HL-60/S4 treated with phorbol 12-myristate 13-acetate at 8.2 ng/mL for 4 days and 3 days (cell line): ENCODE measurements around the gene LEAP2.

Experiments used
- in situ Hi-C: fragments of 300-500 bp; cut with MboI; formaldehyde crosslinking; loops from 2 replicates; pipeline ENCODE4 v1.15.0; 2022; ENCODE audit warnings: low sequenced_read_pairs

Gene LEAP2

GRCh38 chr5:132872788-132873118 is 715 bp upstream of the LEAP2 start:
- in situ Hi-C loops, result no loop called here

- in situ Hi-C loops, result no loop called here
These were observed 433 bp downstream of the LEAP2 start for GRCh38 chr5:132873930-132874271.

GRCh38 chr5:132876020-132876759 is 2.7 kb downstream of the LEAP2 start:
- in situ Hi-C loops, result no loop called here

- in situ Hi-C loops, result no loop called here
These were observed 4.0 kb downstream of the LEAP2 start for GRCh38 chr5:132877466-132877865.

GRCh38 chr5:132877938-132878337 is 4.5 kb downstream of the LEAP2 start:
- in situ Hi-C loops, result no loop called here

- in situ Hi-C loops, result no loop called here
These were observed 9.9 kb downstream of the LEAP2 start for GRCh38 chr5:132883261-132883834.

GRCh38 chr5:132884548-132884947 is 11.1 kb downstream of the LEAP2 start:
- in situ Hi-C loops, result no loop called here

- in situ Hi-C loops, result no loop called here
These were observed 12.8 kb downstream of the LEAP2 start for GRCh38 chr5:132886064-132886823.

- in situ Hi-C loops, result no loop called here
These were observed 13.8 kb downstream of the LEAP2 start for GRCh38 chr5:132887283-132887682.

GRCh38 chr5:132889501-132889900 is 16.0 kb downstream of the LEAP2 start:
- in situ Hi-C loops, result no loop called here

GRCh38 chr5:132890817-132891216 is 17.3 kb downstream of the LEAP2 start:
- in situ Hi-C loops, result no loop called here

- in situ Hi-C loops, result no loop called here
These were observed 22.3 kb downstream of the LEAP2 start for GRCh38 chr5:132895719-132896305.

- in situ Hi-C loops, result no loop called here
These were observed 23.2 kb downstream of the LEAP2 start for GRCh38 chr5:132896685-132897084.

- in situ Hi-C loops, result no loop called here
These were observed 24.6 kb downstream of the LEAP2 start for GRCh38 chr5:132898094-132898493.

GRCh38 chr5:132901036-132901435 is 27.6 kb downstream of the LEAP2 start:
- in situ Hi-C loops, result no loop called here

GRCh38 chr5:132901730-132902129 is 28.3 kb downstream of the LEAP2 start:
- in situ Hi-C loops, result no loop called here

- in situ Hi-C loops, result no loop called here
These were observed 32.5 kb downstream of the LEAP2 start for GRCh38 chr5:132905938-132906337.

- in situ Hi-C loops, result no loop called here
These were observed 33.7 kb downstream of the LEAP2 start for GRCh38 chr5:132907161-132907560.

GRCh38 chr5:132909702-132910101 is 36.2 kb downstream of the LEAP2 start:
- in situ Hi-C loops, result no loop called here

- in situ Hi-C loops, result no loop called here
These were observed 42.2 kb downstream of the LEAP2 start for GRCh38 chr5:132915681-132916080.

GRCh38 chr5:132916086-132916485 is 42.6 kb downstream of the LEAP2 start:
- in situ Hi-C loops, result no loop called here
